Kidney tubule cell (primary cell): ENCODE data around the gene VOPP1.

ENCODE experiments used
- DNase-seq: peaks from one replicate; pipeline ENCODE4 v3.0.0-alpha.2; 2018; ENCODE audit warnings: low spot score

The VOPP1 gene

DNA sequence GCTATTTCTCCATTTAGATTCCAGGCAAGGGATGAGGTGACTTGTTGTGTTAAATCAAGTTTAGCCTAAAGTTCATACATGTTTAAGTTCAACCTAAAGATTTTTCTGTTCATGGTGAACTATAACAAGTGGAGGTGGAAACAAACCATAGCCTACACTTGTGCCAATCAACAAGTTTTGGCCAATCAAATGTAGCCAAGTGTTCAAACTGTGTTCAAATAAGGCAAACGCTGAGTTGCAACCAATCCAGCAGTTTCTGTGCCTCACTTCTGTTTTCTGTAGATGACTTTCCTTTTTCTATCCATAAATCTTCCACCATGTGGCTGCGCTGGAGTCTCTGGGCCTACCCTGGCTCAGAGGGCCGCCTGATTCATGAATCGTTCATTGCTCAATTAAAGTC lies 4.5 kb upstream of the VOPP1 start:
- DNase-seq, result no peak

DNA sequence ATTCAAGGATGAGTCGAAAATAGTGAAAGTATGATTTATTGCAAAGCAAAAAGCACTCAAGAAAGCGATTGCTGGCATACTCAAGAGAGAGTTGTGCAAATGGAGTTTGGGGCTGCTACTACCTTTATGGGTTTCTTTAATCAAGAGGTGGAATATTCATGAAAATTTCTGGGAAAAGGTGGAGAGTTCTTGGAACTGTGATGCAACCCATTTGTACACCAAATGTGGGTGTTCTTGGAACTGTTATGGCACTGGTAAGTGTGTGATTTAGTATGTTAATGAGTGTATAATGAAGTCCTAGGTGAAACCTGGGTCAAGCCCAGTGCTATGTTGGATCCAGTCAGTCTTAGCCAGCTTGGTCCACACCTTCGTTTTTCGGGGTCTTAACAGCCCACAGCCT lies 3.4 kb upstream of the VOPP1 start:
- DNase-seq, result no peak

DNA sequence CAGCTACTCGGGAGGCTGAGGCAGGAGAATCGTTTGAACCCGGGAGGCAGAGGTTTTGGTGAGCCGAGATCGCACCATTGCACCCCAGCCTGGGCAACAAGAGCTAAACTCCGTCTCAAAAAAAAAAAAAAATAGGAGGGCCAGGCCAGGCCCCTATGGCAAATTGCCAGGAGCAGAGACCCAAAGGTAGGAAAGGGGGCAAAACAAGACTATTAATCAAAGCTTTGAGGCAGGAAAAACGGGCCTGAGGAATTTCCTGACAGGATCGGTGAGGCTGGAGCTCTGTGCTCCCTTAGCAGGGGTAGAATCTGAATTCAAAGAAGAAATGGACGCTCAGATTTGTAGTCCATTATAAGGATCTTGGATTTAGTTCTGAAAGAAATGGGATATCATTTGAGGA lies 2.8 kb upstream of the VOPP1 start:
- DNase-seq, result no peak

GRCh38 chr7:55574051-55574717 lies 1.9 kb upstream of the VOPP1 start:
- DNase-seq, result peak; percentile 69

GRCh38 chr7:55573234-55573900 lies 1.1 kb upstream of the VOPP1 start:
- DNase-seq, result peak; percentile 64

GRCh38 chr7:55571511-55572377 lies 558 bp downstream of the VOPP1 start:
- peak; percentile 65 for DNase-seq

- peak; percentile 86 for DNase-seq
Observed at GRCh38 chr7:55570939-55571338, 1.4 kb downstream of the VOPP1 start.

GRCh38 chr7:55570218-55570873 lies 2.0 kb downstream of the VOPP1 start:
- DNase-seq, result peak; percentile 49

DNA sequence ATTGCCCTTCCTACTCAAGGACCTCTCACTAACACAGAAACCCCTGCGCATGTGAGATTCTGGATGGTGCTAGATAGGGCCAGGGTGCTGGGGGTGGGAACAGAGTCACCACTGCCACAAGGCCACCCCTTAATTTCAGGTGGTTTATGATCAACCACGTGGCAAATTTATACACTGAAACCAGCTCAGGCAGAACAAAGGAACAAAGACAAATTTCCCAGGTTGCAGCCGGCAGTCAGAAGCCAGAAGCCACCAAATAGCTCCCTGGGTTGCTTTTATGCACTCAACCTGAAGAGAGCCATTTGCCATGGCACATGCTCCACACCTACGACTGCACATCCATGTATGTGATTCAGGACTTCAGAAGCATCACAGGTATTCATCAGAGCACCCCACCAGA lies 2.5 kb downstream of the VOPP1 start:
- DNase-seq, result peak; percentile 56

GRCh38 chr7:55569269-55569663 lies 3.0 kb downstream of the VOPP1 start:
- DNase-seq, result peak; percentile 33

DNA sequence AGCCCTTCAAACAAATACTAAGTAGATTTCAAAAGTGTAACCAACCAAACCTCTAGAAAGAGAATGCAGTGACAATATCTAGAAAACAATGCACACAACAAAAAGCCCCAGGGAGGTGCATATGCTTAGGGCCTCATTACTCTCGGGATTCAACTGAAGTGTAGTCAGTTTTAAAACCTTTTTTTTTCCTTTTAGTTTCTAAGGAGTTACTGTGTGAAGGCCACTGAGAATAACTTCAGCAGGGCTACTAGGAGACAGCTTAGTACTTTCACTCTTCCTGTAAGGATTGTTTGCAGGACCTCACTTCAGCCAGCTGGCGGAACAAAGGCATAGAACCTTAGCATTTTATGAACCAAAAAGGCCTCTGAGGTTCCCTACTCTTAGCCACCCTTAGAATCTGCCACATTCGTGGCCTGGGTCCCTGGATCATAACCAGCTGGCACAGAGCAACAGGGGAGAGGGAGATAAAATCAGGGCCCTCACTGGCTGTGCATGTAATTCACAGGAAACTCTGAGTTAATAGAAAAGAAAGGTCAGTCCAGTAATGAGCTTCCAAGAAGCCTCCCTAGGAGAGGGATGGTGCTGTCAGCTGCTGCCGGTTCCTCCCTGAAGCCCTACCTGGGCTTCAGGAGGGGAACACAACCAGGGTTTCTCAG lies 3.6 kb downstream of the VOPP1 start:
- DNase-seq, result peak; percentile 29

DNA sequence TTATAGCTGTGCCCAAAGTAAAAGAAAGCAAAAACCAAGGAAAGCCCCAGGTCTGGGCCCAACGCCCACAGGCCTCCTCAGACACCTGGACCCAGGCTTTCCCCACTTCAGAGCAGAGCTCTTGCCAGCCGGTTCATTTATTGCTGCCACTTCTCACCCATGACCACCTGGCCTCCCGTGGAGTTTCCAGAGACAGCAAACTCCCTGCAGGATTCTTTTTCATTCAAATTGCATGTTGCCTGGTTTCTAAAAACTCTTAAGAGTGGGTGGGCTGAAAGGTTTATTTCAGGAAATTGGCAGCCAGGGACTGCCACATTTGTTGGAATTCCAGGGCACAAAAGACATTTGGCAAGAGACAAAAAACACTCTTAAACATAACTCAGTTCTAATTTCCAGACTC lies 4.7 kb downstream of the VOPP1 start:
- no peak for DNase-seq

DNA sequence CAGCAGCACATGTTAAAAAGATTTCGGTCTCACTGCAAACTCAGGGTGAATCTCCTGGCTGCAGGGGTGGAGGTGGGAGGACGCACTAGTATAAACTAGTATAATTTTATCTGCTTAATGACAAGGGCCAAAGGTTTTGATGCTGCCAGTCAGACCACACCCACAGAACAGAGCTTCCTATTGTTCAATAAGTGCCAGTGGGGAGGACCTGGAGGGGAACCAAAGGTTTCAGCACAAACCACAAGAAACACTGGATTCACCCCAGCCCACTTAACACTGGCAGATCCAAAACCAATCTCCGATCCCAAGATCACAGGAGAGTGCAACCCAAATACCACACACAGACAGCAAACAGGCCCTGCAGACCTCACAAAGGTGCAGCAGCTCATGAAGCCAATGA lies 6.6 kb downstream of the VOPP1 start:
- DNase-seq, result no peak

GRCh38 chr7:55563596-55564325 lies 8.5 kb downstream of the VOPP1 start:
- DNase-seq, result no peak

DNA sequence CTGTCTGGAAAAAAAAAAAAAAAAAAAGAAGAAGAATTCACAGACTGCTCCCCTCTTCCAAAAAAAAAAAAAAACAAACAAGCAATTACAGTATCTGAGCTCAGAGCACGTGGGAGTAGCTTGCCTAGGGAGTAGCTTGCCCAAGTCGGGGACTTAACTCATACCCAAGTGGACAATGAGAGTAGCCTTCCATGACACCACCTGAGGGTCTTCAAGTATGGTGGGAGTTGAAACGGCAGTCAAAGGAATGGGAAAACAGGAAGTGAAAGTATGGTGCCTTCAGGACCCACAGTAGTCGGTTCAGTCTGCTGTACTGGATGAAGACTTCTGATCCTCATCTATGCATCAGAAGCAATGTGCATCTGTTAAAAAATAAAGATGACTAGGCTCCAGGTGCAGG lies 10.6 kb downstream of the VOPP1 start:
- no peak for DNase-seq

GRCh38 chr7:55558962-55559920 lies 13.1 kb downstream of the VOPP1 start:
- DNase-seq, result no peak

DNA sequence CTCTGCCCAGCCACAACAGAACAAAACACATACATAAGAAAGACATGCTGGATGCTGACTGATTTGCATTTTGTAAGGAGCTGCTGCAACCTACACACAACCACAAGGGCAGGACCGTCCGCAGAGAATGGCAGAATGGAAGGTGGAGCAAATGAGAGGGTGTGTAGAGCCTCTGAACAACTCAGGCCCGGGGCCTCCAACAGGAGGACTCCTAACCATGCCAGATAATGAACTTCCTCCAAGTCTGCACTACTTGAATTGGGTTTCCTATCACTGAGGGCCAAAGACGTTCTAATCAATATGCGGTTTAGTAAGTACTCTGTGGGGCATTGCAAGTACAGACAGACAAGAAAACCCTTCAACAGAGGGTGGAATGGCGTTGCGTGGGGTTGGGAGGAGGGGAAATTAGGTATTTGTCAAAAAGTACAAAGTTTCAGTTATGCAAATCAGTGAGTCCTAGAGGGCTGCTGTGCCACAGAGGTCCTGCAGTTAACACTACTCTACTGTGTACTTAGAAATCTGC lies 14.6 kb downstream of the VOPP1 start:
- no peak for DNase-seq

GRCh38 chr7:55556492-55556891 lies 15.8 kb downstream of the VOPP1 start:
- DNase-seq, result no peak

DNA sequence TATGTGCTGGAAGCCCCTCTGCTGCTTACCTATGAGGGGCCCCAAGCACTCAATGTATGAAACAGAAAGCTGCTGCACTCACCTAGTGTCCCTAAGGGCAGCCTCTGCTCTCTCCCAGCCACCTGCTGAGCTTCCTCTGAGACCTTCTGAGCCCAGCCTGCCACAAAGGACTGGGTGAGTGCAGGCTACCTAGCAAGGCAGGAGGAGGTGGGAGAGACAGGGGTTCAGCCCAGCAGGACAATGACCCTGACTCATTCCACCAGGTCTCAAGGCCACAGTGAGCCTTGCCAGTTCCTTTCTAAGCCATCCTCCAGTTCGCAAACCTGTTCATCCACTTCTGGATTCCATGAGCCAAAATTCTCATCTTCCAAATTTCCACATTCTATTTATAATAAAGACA lies 16.3 kb downstream of the VOPP1 start:
- DNase-seq, result peak; percentile 48

DNA sequence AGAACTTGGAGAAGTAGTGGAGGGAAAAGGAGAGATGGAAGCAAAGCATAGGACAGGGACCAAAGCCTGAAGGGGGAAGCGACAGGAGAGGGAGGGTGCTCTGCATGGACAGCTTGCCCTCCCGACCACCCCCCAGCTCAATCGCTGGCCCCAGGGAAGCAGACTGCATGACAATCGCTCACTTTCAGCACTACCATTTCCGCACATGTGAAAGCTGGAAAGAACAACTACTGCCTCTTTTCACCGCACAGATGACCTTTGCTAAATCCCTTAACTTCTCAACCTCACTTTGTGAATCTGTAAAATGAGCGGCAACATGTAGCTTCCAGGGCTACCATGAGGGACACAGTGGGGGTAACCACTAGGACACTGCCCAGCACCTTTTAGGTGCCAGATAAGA lies 17.1 kb downstream of the VOPP1 start:
- no peak for DNase-seq
